NCI-H2196 treated with DMSO at 0.1 percent for 48 hours (cell line): ENCODE data around the gene MGRN1.

Experiments used
- DNase-seq: peaks from one replicate; lab custom pipeline; 2025; ENCODE audit not compliant: unreplicated experiment; lab: John Stamatoyannopoulos, UW

MGRN1 gene

DNA sequence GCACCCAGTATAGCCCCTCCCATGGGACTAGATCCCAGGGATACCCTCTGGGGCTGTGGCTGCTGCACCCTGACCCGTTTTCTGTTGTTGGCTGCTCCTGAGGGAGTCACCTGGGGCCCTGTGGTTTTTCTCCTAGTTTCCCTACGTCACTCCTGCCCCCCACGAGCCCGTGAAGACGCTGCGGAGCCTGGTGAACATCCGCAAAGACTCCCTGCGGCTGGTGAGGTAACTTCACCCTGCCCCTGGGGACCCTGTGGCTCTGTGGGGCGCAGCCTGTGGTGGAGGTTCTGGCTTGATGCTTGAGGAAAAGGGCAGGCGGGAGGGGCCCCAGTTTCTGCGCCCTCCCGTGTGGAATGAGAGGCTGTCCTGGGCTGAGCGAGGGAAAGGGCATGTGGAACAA is 27.2 kb downstream of the MGRN1 start:
- no peak for DNase-seq

DNA sequence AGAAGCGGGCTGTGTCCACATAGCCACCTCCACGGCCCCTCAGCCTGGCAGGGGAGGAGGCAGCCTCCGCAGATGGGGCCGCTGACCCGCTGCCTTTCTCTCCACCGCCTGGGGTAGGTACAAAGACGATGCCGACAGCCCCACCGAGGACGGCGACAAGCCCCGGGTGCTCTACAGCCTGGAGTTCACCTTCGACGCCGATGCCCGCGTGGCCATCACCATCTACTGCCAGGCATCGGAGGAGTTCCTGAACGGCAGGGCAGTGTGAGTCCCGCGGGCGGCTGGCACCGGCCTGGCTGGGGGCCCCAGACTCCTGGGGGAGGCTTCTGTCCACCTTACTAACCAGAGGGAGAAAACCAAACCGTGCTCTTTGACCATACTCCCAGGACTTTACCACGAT is 27.9 kb downstream of the MGRN1 start:
- no peak for DNase-seq

DNA sequence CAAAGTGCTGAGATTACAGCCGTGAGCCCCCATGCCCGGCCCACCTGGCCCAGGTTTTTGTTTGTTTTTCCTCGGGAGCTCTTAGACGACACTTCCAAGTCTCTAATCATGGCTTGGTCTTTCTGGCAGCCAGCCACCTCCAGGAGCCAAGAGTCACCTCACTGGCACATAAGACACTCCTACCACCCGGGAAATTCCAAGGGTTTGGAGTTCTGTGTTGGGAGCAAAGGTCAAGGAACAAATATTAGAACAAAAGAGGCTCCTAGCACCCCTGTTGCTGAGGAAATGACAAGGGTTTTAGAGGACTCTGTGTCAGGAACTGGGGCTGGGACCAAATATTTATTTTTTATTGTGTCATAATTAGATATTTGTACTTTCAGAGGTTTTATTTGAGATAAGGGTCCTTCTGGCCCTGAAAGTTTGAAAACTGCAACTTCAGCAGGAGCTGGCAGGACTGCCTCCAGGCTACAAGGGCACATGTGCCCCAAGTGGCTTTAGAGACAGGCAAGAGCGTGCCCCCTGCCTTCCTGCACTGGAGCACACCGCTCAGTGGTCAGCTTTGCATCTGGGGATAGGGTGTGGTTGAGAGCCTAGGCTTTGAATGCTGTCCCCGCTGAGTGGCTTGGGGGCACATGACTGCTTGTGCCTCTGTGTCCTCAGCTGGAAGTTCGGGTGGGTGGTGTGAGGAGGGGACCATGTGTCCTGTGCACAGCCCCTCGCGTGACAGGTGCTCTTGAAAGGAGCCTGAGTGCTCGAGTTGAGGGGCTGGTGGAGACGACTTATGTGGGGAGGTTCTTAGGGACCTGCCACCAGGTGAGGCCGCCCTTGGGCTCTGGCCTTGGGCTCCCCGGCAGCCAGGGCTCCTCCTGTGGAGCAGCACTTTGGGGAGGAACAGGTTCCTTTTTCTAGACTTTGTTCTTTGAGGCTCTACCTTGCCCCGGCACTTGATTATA is 29.7 kb downstream of the MGRN1 start:
- no peak for DNase-seq

DNA sequence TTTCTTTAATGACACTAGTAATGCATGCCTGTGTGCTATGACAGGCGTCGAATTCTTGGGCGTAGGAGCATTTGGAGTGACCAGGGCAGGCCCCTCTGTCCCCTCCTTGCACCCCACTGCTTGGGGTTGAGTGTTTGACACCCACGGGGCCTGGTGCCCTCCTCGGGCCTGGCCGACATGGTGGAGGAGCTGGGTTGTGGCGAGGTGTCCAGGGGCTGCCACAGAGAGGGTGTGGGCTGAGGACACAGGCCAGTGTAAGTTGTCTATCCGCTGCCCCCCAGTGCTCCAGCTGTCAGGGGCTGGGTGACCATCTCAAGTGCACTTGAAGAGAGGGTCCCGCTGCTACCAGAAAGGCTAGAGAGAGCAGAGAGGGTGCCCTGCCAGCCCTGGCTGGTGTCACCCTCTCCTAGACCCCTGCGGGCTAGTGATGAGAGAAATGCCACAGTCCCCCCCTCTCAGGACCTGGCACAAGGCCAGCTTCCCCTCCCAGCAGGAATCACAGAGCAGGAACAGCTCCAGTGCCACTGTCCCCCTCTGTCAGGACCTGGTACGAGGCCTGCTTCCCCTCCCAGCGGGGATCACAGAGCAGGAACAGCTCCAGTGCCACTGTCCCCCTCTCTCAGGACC is 30.5 kb downstream of the MGRN1 start:
- DNase-seq: no peak

DNA sequence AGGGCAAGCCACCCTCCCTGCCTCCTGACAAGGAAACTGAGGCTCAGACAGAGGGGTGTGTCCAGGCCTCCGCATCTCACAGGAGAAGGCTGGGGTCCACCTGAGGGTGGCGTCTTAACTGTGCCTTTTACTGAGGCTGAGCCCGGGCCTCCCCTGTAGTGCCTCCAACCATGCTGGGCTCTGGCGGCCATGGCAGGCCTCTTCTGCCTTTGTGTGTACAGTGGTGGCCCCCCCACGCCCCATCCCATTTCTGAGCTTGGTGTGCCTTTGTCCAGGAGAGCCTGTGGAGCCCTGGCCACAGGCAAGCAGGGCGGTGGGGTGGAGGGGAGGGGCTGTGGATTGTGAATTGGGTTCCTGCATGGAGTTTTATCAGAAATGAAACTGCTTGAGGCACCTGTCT is 31.2 kb downstream of the MGRN1 start:
- DNase-seq: no peak

DNA sequence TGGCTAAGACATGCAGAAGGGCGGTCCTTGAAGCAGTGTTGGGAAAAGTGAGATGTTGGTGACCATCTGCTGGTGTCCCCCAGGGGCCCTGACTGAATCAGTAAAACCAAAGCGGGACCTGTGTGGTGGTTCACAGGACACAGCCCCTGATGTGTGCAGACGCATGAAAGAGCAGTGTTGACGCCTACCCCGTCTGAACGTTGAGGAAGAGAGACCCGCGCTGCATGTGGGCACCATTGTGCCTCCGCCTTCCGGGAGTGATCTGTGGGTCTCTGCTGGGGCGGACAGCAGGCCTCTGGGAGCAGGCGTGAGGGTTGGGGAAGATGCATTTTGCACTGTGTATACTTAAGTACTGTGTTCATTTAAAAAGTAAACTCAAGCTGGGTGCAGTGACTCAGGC is 31.6 kb downstream of the MGRN1 start:
- no peak for DNase-seq

DNA sequence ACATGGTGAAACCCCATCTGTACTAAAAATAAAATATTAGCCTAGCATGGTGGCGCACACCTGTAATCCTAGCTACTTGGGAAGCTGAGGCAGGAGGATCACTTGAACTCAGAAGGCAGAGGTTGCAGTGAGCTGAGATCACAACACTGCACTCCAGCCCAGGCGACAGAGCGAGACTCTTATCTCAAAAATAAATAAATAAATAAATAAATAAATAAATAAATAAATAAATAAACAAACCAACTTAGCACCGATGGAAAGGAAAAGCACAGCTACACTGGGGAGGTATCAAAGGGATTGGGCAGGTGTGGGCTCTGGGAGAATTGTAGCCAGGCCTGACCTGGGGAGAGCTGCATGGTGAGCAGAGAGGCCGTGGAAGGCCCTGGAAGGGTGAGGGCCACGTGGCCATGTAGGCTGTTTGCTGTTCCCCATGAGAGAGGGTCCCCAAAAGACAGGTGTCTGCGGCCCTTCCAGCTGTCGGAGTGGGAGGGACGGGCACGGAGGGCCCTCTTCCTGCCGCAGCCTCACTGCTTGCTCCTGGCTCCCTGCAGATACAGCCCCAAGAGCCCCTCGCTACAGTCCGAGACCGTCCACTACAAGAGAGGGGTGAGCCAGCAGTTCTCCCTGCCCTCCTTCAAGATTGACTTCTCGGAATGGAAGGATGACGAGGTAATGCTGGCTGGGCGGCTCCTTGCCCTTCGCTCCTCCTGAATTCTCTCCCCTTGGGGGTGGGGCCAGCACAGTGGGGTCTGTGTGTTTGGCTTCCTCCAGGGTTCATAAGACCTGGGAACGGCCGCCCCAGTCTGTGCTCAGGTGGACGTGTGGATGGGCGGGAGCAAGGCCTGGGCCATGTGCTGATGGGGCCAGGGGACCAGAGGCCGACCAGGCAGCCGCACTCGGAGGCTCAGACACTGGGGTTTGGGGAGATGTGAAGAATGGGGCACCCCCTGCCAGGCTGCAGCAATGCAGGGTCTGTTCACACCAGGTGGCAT is 32.4 kb downstream of the MGRN1 start:
- no peak for DNase-seq

DNA sequence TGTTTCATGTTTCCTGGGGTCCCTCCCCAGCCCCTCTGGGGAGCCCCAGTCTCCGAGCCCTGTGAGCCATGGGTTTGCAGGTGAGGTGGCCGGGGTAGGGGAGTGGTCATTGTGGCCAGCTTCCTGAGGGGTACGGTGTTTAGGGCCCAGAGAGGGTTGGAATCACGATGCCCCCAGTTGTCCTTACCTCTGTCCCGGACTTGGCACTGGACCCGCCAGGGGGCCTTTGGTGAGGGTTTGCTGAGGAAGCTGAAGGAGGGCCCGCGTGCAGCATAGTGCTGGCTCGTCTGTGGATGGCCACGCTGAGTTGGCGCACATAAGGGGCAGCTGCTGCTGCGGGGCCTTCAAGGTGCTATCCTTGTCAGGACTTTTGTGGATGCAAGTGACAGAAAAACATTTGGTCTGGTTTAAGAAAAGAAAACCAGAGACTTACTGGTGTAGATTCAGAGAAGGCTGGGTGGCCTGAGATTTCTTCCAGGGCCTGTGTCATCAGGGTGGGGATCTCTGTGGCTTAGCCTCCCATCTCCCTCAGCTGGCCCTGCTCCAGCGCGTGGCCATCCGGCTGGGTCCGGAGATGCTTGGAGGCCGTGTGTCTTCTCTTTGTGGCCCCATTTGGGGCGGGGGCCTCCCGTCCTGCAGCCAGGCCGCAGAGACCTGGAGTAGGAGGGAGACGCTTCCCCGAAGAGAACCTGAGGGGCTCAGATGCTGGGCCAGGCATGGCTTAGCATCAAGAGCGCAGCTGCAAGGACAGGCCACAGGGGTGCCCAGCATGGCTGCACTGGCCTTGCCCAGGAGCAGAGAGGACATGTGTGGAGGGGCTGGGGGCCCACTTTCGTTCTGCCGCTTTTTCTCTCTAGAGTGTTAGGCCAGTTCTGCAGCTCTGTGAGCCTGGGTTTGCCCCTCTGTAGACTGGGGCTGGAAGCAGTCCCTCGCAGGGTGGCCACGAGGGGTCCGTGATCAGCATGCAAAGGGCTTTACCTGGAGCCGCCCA is 35.0 kb downstream of the MGRN1 start:
- no peak for DNase-seq

DNA sequence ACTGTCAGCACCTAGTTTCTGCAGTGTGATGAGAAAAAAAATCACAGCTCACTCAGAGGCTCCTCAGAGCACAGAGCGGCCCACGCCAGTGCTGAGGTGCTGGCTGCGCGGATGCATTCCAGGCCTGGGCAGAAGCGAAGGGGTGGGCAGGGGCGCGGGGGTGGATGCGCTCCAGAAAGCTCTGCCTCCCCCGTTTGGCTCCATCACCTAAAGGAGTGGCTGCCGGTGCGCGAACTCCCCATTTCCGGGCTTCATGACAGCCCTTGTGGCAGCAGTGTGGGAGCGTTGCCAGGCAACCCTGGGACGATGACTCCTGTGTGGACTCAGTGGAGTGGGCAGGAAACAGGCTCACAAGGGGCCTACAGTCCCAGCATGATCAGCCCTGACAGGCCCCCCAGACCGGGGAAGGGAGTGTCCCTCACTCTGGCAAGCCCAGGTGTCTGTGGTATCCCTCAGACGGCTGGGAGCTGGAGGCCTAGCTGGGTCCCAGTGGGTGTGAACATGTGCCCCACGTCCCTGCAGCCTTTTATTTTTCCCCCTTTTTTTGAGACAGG is 35.9 kb downstream of the MGRN1 start:
- peak; percentile 28 for DNase-seq

DNA sequence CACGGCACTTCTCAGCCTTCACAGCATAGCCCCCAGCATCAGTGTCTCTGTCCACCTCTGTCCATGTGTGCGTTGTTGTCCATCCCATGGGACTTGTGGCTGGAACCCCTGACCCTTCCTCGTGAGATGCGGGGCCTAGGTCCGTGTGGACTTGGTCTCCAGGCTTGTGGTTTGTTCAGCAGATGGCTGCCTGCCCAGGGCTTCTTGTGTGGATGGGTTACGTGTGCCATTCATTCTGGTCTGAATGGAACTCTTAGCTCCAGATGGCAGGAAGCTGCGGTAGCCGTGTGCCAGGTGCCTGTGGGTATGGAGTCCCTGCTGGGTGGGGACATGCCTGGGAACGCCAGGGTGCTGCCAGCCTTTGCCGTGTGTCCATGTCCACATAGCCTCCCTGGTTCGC is 37.0 kb downstream of the MGRN1 start:
- DNase-seq: peak; percentile 83

DNA sequence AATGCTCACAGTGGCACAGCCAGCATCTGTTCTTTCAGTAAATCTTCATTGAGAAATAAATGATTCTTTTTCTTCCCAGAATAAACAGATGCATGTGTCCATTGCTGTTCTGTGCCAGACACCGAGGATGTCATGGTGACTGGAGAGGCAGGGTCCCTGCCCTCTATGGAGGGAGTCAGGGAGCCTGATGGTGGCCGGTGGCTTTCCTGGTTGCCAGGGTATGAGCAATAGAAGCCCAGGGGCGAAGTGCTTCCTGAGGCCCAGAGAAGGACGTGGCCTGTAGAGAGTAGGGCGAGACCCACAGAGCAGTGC is 38.8 kb downstream of the MGRN1 start:
- DNase-seq: no peak

DNA sequence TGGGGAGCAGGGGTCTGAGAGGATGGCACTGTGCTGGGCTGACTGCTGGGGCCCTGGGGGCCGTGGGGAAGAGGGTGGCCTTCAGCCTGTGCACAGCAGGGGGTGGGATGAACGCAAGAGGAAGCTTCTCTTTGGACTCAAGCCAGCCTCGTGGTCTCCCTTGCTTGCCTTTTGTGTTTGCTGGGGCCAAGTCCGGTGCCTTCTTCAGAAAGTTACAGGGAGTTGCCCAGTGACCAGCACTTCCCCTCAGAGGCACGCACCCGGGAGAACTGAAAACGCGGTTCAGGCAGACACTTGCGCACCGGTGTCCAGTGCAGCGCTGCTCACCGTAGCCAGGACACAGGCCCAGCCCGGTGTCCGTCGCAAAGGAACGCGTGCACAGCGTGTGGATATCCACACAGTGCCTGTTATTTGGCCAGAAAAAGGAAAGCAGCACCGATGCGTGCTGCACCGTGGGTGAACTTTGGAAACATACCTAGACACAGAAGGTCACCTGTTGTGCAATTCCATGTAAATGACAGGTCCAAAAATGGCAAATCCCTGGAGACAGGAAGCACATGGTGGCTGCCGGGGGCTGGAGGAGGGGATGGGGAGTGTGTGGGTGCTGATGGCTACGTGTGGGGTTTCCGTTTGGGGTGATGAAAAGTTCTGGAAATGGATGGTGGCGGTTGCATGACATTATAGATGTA is 39.3 kb downstream of the MGRN1 start:
- no peak for DNase-seq

DNA sequence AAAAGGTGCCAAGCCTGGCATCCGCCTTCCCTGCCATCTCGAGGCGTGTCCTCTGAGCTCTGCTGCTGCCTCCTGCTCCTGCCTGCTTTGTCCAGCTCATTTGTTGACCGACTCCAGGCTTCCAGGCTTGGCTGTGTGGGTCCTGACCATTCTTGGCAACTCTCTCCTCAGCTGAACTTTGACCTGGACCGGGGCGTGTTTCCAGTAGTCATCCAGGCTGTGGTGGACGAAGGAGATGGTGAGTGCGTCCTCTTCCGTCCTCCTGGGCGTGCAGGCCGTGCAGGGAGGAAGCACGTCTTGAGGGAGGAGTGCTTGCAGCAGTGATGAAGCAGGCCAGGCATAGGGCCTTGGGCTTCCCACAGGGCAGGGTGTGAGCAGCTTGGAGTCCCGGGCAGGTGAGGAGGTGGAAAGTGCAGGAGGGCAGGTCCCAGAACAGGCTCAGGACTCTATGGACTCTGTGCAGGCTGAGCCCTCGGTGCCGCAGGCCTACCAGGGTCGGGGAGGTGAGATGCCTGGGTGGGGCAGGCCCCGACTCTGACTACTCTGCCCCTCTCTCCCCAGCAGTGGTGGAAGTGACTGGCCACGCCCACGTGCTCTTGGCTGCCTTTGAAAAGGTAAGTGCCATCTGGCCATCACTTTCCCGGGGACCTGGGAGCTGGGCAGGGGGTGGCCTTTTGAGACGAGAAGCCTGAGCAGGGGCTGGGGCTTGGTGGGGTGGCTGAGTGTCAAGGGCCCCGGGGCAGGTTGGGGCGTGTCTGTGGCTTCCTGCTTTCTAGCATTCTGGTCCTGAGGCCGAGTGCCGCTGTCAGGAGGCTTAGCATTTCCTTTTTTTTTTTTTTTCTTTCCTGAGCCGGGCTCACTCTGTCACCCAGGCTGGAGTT is 40.2 kb downstream of the MGRN1 start:
- DNase-seq: no peak

DNA sequence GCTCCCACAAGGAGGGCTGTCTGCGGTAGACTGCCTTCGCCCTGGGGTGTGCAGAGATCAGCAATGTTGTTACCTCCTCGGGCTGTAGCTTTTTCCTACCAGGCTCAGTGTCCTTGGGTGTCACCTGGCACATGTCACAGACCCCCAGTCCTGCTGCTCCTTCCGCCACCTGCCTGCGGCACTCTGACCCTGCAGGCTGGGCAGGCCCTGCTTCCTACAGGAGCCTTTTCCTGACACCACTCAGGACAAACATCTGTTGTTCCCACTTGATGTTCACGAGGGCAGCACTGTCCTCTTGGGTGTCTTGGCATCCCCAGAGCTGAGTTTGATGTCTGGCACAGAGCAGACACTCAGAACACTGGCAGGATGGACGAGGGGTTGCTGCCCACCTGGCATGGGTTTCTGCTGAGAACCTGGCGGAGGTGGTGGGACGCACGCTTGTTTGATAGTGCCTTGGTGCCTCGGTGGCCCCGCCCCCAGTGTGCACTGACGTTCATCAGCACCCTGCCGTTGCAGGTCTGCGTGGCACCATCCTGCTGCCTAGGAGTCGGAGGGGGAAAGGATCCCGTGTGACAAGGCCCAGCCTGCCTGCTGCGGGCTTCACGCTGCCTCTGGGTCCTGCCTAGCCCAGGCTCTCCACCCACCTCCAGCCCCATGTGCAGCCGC is 42.0 kb downstream of the MGRN1 start:
- DNase-seq: no peak

DNA sequence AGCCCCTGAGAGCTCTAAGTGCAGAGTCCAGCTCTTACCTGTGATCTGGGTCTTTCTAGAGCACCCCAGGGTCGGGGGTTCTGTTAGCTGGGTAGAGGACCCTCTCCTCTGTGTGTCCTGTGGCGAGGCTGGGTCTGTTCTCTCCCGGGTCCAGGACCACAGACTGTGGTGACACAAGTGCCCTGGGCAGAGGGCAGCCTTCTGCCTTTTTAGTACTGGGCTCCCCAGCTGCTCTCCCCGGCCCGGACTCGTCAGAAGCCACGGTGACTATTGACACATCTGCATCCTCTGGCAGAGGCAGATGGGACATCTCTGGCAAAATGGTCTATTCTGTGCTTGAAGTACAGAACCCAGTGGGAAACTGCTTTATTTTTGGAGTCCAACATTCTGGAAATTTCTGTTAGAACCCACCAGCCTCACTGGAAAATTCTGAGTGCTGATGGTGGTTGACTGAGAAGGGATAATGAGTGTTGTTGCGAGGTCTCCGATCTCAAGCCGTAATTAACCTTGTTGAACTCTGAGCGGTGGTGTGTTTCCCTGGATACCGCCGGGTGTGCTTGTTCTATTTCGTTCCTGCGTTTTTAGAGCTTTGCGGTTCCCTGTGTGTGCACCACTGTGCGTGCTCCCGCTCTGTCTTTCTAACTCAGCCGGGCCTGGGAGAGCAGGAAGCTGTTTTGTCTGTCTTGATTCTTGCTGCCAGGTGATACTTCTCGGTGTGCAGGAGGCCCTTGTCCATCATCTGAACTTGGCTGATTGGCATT is 42.8 kb downstream of the MGRN1 start:
- no peak for DNase-seq

DNA sequence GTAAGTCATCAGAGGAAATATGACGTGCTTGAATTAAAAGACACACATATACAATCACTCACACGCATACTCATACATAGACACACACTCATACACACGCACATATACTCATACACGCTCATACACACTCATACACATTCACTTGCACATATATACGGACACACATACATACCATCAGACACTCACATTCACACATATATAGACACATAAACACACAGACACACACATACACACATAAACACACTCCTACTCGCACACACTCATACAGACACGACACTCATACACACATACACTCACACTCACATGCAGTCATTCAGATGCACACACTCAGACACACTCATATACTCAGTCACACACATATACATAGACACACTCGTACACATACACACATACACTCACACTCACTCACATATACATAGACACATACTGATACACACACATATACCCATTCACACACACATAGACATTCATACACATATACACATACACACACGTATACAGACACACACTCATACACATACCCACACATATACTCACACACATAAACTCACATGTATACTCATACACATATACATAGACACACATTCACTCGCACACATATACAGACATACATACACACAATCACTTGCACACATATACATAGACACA is 43.8 kb downstream of the MGRN1 start:
- DNase-seq: no peak
